ENCODE data around the gene NDUFA13.

The NDUFA13 gene

DNA sequence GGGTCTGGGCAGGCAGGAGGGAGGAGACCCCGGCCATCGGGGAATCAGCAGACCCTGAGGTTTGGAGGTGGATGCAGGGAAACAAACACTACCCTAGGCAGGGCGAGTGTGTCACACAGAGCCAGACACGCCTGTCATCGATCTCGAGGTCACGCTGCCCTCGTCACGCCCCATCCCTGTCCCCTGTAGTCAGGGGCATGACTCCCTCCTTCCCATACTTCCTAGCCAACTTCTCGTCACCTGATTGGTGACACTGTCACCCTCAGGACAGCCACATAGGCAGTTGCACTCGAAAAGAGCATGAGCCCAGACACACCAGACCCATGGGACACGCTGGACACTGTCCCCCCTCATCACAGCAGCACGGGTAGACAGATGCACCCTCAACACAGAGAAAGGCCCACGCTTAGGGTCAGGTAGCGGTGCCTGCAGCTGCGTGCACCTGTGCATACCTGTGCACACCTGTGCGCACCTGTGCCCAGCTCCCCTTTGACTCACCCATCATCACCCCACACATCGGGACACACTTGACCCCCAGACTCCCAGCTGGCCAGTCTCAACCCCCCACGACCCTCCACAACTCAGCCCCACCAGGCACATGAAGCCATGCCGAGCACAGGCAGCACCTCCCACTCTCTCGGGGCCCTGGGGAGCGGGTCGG lies 33.9 kb downstream of the NDUFA13 start:
- no peak for DNase-seq

DNA sequence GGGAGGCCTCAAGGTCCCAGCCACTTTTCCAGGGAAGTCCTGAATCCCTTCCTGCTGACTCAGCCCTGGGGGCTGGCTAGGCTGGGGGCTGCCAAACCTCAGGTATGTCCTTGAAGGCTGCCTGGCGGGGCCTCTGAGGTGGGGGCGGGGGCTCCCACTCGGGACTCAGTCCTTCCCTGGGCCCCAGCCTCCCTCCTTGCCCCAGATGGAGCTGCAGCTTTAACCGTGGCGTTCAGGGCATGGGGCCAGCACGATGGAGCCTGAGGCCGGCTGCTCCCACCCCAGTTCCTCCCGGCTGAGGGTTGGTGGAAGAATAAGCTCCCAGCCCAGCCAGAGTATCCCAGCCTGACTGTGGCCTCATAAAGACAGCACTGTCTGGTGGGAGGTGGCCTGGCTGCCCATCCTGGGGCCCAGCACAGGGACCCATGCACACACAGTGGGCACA lies 34.5 kb downstream of the NDUFA13 start:
- no peak for DNase-seq

DNA sequence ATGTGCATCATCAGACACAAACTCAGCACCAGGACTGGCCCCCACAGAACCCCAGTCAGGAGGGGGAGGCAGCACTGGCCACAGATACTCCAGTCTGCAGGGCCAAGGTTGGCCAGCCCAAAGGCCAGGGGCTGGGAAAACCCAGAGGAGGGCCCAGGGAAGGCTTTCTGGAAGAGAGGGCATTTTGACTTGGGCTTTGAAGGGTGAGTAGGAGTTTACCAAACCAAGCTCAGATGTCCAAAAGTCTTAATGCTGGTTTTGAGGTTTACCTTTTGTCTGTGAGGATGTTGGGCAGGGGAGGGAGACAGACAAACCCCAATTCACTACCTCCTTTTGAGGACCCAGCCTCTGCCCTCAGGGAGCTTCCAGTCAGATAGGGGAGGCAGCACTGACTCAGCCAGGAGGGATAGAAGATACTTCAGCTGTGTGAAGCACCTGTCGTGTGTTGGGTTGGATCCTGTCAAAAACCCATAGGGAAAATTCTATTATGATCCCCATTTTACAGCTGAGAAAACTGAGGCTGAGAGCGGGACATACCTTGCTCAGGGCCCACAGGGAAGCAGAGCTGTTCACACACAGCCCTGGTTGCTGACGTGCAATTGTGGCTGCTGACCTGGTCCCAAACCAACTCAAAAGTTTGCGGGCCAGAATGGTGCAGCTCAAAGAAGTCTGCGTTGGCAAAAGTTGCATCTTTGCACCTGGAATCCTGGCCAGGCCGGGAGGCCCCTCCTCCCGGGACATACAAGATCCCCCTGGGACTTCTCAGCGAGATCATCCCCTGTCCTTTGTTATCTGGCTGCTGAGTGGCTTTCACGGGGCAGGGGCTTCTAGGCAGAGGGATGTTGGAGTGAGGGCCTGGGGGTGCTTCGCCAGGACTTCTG lies 35.2 kb downstream of the NDUFA13 start:
- no peak for DNase-seq

DNA sequence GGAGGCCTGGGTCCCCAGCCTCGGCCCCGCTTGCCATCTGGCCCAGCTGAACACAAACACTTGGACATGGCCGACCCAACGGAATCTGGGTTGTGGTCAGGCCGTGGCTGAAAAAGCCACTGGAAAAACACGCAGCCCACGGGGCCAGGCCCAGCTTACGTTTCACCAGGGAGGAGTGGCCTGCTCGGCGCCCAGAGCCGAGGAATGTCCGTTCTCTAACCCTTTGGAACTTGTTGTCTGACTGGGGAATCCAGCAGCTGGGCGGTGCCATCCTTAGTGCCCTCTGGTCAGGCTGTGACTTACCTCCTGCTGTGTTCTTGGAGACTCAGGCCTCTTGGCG lies 35.8 kb downstream of the NDUFA13 start:
- DNase-seq: no peak

DNA sequence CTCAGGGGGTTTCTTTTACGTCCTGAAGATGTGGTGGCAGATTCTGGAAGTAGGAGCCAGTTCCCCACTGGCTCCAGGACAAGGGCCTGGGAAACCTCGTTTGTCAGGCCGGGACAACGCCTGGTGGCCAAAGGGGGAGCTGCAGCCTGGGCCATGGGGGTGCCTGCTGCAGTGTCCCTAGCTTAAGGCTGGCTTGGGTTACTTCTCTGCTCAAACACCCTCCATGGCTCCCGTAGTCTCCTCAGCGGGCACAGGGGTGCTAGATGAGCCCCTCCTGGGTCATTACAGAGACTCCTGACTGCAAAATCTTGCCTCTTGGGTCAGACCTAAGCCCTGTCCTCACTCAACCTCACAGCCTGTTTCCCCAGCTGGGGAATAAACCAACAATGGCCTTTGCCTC lies 36.8 kb downstream of the NDUFA13 start:
- DNase-seq: peak in 1 of 2 experiments; percentile 31

DNA sequence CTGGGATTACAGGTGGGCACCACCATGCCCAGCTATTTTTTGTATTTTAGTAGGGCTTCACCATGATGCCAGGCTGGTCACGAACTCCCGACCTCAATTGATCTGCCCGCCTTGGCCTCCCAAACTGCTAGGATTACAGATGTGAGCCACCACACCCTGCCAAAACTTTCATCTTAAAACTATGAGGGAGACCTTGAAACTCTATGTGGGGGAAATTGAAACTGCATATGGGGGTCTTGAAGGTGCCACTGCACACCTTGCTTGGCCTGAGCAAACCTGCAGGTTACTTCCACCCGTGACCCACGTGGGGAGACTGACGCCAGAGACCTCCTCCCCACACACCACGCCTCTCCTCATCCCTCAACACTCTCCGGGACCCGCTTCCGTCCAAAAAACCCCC lies 37.6 kb downstream of the NDUFA13 start:
- no peak for DNase-seq

DNA sequence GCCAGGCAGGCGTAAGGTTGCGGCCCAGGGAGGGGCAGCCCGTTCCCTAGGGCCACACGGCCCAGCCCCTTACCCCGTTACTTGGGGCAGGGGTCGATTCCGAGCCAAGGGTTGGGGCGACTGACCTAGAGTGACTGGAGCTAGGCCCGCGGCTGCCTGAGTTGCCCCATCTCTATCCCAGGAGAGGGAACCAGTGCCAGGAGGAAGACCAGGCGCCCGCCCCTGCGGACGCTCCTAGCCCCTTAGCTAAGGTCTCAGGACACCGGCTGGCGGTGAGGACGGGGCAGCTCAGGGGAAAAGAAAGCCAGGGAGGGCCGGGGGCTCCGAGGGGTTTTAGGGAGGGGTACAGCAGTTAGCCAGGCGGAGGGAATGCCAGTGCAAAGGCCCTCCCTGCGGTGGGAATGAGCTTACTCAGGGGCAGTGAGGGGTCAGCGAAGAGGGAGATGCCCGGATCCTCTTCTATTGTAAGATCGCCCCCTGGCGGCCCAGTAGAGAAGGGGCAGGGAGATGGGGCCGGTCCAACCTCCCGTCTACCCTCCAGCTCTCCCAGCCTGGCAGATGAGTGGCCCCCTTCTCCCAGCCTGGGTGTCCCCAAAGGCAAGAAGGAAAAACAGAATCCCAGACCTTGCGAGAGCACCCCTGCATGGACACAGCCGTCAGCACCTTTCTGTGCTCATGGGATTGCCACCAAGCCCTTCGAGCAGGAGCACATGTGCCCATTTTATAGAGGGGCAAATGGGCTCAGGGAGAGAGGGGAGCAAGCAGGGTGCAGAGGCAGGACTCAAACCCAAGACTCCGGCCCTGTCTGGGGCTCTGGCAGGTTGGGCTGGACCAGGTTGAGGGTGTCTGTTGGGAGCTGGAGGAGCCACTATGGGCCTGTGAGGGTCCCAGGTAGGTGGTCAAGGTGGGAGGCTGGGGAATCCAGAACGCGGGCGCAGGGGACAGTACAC lies 38.3 kb downstream of the NDUFA13 start:
- peak in 1 of 2 experiments; percentile 46 for DNase-seq

DNA sequence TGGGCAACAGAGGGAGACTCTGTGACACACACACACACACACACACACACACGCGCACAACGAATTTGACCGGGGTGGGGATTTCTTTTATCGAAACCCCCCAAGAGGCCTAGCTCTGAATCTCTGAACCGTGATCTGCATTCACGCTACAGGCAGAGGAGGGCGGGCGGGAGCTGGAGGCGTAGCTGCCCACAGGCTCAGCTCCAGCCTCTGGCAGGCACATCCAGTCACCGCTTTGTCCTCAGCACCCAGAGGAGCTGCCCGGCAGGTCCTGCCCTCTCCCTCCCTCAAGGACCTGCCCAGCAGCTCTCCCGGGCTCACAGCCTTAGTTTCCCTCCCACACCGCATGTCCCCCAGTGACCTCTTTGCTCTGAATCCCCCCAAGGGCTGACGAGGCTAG lies 42.0 kb downstream of the NDUFA13 start:
- no peak for DNase-seq

DNA sequence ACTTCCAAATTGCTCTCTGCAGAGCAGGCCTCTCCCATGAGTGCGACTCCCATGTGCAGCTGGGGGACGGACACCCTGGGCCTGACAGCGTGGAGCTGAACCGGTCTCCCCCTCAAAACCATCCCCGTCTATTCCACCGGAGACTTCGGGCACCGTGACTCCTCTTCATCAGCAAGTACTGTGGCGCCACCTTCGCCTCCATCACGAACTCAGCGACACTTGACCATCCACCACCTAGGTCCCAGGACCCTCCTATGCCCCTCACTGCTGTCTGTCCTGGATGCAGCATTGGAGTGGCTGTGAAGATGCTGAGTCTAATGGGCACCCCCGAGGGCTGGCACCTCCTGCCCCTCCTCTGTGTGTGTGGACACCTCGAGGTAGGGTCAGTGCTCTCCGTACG lies 42.6 kb downstream of the NDUFA13 start:
- no peak for DNase-seq

DNA sequence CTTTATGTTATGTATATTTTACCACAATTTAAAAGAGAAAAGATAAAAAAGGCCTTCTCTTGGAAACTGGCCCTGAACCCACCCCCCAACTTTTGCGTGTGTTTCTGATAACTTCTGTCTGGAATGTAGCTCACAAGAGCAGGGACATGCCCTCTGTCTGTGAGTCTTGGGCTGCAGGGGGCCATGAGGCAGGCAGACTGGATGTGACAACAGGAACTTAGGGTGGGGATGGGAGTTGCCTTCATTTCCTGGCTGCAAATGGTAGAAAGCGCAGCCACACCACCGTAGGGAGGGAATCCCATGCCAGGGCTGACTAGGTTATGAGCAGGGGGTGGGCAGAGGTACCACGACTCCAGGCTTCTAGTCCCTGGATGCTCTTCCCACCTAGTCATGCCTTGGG lies 43.9 kb downstream of the NDUFA13 start:
- no peak for DNase-seq

DNA sequence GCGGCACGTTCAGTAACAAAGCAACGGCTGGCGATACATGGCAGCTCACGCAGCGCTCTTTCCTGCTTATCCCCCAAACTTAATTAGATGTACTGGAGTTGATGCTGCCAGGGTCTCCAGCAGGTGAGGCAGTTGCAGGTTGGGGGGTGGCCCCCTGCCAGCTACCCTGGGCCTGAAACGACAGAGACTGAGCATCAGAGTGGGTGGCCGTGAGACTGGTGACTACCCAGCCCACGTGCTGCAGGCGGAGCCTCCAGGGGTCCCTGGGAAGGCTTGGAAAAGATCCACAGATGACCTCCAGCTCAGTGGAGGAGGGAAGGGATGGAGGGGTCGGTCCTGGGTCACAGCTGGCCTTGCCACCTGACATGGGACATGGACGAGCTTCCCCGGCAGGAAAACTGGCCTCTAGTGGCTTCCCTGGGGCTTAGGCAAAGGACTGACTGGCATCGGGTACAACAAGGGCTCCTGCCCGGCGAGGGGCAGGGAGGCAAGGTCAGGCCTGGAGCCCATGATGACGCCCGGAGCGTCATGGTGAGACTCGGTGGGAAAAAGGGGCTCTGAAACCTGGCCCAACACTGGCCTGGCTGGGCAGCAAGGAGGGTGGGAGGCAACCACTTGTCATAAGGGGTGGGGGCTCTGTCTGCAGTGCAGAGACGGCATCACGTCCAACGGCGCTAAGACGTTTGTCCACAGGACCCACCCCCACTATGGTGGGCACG lies 46.1 kb downstream of the NDUFA13 start:
- no peak for DNase-seq

DNA sequence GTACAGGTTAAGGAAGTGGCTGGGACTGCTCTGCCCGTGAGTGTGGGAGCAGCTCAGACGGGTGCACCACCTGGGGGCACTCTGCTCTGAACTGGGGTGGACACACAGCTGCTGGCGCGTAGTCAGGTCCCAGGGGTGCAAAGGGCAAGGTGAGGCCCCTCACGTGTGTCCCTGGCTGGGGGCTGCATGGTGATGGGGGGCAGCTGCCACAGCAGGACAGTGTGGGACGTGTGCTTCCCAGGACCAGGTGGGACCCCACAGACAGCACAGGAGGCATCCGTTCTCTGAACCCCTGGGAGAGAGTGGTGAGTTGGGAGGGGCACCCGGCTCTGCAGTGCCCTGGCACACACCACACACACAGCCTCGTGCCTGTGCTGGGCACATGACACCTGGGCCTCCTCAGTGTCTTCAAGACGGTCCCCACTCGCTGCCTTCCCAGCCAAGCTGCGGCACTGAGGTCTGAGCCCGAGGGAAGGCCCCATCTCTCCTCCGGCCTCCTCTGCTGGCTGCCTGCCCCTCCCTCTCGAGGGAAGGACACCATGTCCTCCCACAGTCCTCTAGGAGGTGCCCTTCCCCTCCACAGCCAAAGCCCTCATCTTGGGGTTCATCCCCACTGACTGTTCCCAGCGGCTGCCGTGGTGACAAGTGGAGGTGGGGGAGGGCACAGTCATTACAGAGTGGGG lies 46.8 kb downstream of the NDUFA13 start:
- DNase-seq: no peak

DNA sequence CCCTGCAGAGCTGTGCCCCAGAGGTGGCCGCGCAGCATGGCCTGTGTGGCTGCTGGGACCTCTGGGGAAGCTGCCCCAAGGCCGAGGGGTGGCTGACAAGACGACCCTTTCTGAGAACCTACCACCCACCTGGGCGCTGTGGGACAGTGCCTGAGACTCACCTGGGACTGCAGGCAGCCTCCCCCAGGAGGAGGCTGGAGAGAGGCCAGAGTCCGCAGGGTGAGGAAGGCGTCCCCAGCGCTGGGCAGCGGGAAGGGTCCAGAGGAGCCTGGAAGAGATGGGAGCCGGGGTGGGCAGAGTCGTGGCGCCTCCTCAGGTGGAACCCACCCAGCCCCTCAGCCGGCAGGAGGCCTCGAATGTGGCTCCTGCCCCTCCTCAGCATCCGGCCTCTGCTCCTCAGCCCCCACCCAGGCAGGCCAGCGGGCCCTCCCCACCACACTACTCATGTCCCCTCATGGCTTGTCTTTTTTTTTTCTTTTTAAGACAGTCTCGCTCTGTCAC lies 47.4 kb downstream of the NDUFA13 start:
- no peak for DNase-seq

DNA sequence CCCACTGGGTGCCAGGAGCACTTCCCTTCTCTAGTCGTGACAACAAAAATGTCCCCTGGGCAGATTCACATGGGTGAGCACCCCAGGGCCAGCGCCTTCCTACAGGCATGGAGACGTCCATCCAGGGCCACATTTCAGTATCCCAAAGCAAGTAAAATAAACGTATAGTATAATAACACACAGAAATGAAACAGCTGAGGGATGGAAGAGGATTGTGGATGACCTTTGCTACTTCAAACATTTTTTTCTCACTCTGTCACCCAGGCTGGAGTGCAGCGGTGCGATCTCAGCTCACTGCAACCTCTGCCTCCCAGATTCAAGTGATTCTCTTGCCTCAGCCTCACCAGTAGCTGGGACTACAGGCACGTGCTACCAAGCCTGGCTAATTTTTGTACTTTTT lies 50.3 kb downstream of the NDUFA13 start:
- DNase-seq: no peak

DNA sequence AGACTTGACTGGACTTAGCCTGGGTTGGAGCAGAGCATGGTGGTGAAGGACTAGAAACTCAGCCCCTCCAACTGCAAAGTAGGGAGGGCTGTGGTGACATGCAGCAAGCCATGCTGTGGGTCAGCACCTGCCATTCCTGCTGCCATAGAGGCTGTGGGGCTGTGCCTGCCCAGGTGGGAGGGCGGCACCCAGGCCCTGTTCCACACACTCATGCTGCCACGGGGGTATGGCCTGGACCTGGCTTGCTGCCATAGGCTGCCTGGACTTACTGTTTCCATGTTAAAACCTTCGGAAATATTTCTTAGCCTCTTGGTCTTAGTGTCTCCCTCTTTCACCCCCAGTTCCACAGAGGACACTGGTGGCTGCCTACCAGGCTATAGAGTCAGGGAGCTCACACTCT lies 51.4 kb downstream of the NDUFA13 start:
- DNase-seq: no peak

DNA sequence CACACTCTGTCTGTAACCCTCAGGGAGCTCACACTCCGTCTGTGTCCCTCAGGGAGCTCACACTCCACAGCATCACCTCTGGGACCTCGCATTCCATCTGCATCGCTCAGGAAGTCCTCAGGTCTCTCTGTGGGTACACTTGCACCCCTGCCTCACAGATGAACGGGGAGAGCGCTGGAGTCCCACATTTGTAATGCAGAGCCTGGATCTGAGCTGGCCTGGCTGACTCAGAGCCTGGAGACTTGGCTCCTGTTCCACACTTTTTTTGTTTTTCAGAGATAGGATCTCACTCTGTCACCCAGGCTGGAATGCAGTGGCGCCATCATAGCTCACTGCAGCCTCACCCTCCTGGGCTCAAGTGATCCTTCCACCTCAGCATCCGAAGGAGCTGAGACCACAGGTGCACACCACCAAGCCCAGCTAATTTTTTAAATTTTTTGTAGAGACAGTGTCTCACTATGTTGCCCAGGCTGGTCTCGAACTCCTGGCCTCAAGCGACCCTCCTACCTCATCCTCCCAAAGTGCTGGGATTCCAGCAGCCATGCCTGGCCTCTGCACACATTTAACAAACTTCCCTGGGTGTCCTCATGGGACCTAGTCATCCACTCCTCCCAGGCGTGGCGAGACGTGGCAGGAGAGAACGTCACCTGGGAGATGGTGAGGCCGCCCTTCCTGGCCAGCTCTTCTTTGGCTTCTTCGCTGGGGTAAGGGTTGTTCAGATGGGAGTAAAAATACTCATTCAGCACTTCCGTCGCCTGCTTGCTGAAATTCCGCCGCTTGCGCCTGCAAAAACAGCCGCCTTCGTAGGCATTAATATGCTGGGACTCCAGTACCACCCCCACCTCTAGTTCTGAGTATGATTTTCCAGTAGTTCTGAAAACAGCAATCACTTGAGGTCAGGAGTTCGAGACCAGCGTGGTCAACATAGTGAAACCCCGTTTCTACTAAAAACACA lies 53.1 kb downstream of the NDUFA13 start:
- no peak for DNase-seq

DNA sequence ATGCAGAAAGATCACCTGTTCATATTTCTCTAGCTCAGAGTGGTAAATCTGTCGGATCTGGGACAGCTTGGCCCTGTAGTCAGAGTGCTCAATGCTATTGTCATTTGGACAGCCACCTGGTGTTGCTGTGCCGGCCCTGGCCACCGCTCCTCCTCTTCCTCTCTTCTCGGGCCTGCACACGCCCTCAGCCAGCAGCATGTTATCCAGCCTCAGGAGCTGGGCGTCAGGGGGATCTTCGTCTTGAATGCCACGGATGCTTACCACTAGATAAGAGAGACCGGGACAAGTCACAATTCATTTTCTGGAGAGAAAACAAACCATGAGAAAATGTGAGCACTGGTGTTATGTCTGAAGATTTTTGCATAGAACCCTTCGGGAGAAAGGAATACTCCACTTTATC lies 54.5 kb downstream of the NDUFA13 start:
- DNase-seq: no peak

DNA sequence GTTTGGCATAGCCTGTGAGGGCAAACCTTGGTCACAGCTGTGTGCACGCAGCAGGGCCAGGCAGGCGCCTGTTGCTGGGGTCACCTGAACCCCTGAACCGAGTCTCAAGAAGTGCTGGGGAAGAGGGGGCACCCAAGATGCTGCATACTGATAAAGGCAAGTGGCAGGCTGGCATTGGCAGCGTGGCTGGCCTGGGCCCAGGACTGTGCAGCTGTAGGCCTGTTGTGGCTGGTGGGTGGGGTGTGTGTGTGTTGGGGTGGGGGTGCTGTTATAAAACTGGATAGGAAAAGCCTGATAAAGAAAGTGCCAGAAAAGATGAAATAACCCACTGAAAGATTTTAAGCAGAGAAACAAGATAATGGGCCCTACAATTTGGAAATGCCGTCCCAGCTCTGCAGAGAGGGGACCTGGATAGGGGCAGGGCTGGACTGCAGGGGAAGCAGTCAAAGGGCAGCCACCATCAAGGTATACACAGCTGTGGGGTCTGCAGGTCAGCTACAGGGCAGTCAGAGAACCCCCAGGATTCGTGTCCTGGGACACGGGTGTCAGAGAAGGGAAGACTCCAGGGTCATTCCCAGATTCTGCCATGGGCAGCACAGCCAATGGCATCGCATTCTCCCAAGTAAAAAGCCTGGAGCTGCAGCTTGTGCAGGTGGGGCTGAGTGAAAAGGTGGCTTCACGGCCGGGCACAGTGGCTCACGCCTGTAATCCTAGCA lies 55.2 kb downstream of the NDUFA13 start:
- no peak for DNase-seq

DNA sequence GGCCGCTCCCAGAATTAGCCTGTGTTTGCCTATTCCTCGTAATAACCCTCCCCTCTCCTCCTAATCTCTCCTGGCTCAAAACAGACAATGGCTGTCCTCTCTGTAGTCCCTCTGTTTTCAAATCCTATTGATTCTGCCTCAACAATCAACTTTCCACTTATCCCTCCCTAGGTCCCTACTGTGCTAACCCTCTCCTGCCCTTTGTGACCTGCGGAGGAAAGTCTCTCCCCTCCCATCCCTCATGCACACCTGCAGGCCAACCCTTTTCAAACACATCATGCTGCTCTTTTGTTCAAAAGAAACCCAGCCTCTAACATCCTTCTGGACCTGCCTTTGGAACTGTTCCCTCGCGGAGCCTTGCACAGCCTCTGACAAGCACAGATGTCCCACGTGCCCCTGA lies 59.4 kb downstream of the NDUFA13 start:
- no peak for DNase-seq
